ENCODE measurements around the gene TIMELESS. TPM values are rescaled to one million over a fixed set of nuclear protein-coding genes. Genes with fewer than 3 reads are reported as not detected.

TIMELESS gene
- total RNA-seq, 1 donor from 2014 or later, result 35.0 TPM

- CTCF ChIA-PET, result interaction anchor here (1.1 kb wide), 1 partner anchor 11 kb away, joined by 4 read pairs; no protein-coding TSS in a partner anchor
- POLR2A ChIA-PET, result interaction anchor here (0.7 to 1.2 kb wide), 2 partner anchors 14 to 516 kb away, joined by 3 read pairs; no protein-coding TSS in a partner anchor
- H3K27ac Mint-ChIP-seq, result no peak overlapping the region
Measured at GRCh38 chr12:56484566-56484965, 35.3 kb upstream of the TIMELESS start.

GRCh38 chr12:56479625-56480024, 30.4 kb upstream of the TIMELESS start:
- H3K27me3 Mint-ChIP-seq, result no peaks in the 10 kb centered on the region
- no peaks in the 10 kb centered on the region for H3K9me3 Mint-ChIP-seq
- POLR2A ChIA-PET, result interaction anchor here (0.5 to 0.6 kb wide), 2 partner anchors 9 to 195 kb away, joined by 3 to 8 read pairs; partner anchors contain the start of gene GLS2
- ATAC-seq (ENCODE audit: low read depth) (no peak), DNase-seq (no peak)
- no peak overlapping the region for H3K4me3 Mint-ChIP-seq
- H3K4me1 Mint-ChIP-seq, result peaks cover 10% of the 10 kb centered on the region
- CTCF ChIA-PET, result no interaction called here
- no peak overlapping the region for H3K27ac Mint-ChIP-seq
- intact Hi-C loops (cut with micrococcal nuclease), result no loop called here
- no peak for TF ChIP-seq CTCF (IDR thresholded peaks at IDR 0.05)
- no peaks in the 10 kb centered on the region for H3K36me3 Mint-ChIP-seq (ENCODE audit: low read depth)

More at GRCh38 chr12:56484566-56484965, 35.3 kb upstream of the TIMELESS start:
- H3K27me3 Mint-ChIP-seq, result peaks cover 4% of the 10 kb centered on the region
- H3K9me3 Mint-ChIP-seq, result no peaks in the 10 kb centered on the region
- peaks cover 27% of the 10 kb centered on the region for H3K4me1 Mint-ChIP-seq
- H3K4me3 Mint-ChIP-seq, result no peak overlapping the region
- H3K36me3 Mint-ChIP-seq (ENCODE audit: low read depth), result peaks cover 3% of the 10 kb centered on the region
- intact Hi-C loops (cut with micrococcal nuclease), result no loop called here
- ATAC-seq (ENCODE audit: low read depth) (no peak), DNase-seq (no peak)
- TF ChIP-seq CTCF (IDR thresholded peaks at IDR 0.05), result no peak

GRCh38 chr12:56477521-56478225, 28.4 kb upstream of the TIMELESS start:
- peaks cover 10% of the 10 kb centered on the region for H3K4me1 Mint-ChIP-seq
- POLR2A ChIA-PET, result no interaction called here
- no peak for TF ChIP-seq CTCF (IDR thresholded peaks at IDR 0.05)
- DNase-seq (no peak), ATAC-seq (ENCODE audit: low read depth) (no peak)
- H3K9me3 Mint-ChIP-seq, result no peaks in the 10 kb centered on the region
- no peak overlapping the region for H3K4me3 Mint-ChIP-seq
- no peak overlapping the region for H3K27ac Mint-ChIP-seq
- peaks cover 9% of the 10 kb centered on the region for H3K36me3 Mint-ChIP-seq (ENCODE audit: low read depth)
- no peaks in the 10 kb centered on the region for H3K27me3 Mint-ChIP-seq
- CTCF ChIA-PET, result no interaction called here
- intact Hi-C loops (cut with micrococcal nuclease), result no loop called here

- H3K27ac Mint-ChIP-seq, result no peak overlapping the region
- ChIA-PET CTCF (no interaction called here), POLR2A (interaction anchor here (0.7 kb wide), 1 partner anchor 11 kb away, joined by 6 read pairs; the partner anchor contains the start of gene GLS2)
- H3K9me3 Mint-ChIP-seq, result no peaks in the 10 kb centered on the region
- intact Hi-C loops (cut with micrococcal nuclease), result no loop called here
- no peak overlapping the region for H3K4me3 Mint-ChIP-seq
- ATAC-seq (ENCODE audit: low read depth), result no peak
- no peak for DNase-seq
- H3K27me3 Mint-ChIP-seq, result no peaks in the 10 kb centered on the region
- TF ChIP-seq CTCF (IDR thresholded peaks at IDR 0.05), result no peak
- H3K36me3 Mint-ChIP-seq (ENCODE audit: low read depth), result peaks cover 10% of the 10 kb centered on the region
- peaks cover 11% of the 10 kb centered on the region for H3K4me1 Mint-ChIP-seq
Measured at GRCh38 chr12:56476972-56477432, 27.8 kb upstream of the TIMELESS start.

GRCh38 chr12:56476143-56476542, 26.9 kb upstream of the TIMELESS start:
- ChIA-PET POLR2A (interaction anchor here (0.7 kb wide), 1 partner anchor 12 kb away, joined by 6 read pairs; the partner anchor contains the start of gene GLS2), CTCF (no interaction called here)
- TF ChIP-seq CTCF (IDR thresholded peaks at IDR 0.05), result no peak
- Mint-ChIP-seq H3K4me1 (peaks cover 13% of the 10 kb centered on the region), H3K4me3 (no peak overlapping the region), H3K27me3 (no peaks in the 10 kb centered on the region), H3K9me3 (no peaks in the 10 kb centered on the region), H3K27ac (no peak overlapping the region), H3K36me3 (ENCODE audit: low read depth) (peaks cover 10% of the 10 kb centered on the region)
- intact Hi-C loops (cut with micrococcal nuclease), result no loop called here
- no peak for ATAC-seq (ENCODE audit: low read depth)
- no peak for DNase-seq

Data from activated B cell treated with CpG ODN at 0.5 μM for 24 hours (primary cell).